Measurements from ENCODE around the gene KCNC4.

KCNC4 gene

GRCh38 chr1:110229348-110230001 lies 19.4 kb downstream of the KCNC4 start:
- no peak for DNase-seq (ENCODE audit: low read depth in 1 of 2, low spot score in 1 of 2)

DNA sequence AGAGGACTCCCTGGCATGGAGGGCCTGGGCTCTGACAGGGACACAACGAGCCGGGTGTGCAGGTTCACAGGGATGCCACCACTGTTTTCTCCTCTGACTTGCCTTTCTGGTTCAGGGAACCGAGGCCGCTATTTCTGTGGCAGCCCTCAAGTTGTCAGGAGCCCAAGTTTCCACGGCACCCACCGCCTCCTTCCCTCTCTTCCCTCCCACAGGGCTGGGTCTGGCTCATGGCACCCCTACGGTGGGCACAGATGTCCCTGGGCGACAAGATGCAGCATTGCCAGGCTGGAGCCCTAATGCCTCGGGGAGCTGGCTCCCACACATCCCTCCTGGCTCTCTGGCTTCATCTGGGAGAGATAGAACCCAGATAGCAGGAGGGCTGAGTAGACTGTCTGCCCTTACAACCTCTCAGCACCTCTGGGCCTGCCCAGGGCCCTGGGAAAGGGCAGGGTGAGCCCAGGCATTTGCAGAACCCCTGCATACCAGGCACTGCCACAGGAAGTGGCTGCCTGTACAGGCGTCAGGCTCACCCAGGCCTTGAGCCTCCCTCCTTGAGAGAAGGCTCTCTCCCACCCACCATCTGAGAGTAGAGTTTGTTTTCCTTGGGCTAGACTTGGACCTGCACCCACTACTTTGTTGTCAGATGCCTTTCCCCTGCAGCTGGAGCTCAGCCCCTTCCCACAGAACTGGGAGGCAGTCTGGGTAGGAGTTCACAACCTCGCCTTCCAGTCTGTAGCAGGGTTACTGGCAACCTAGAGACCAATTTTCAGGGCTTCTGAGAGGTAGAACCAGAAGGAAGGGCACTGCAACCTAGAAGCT lies 20.5 kb downstream of the KCNC4 start:
- no peak for DNase-seq (ENCODE audit: low read depth in 1 of 2, low spot score in 1 of 2)

GRCh38 chr1:110233861-110234260 lies 23.7 kb downstream of the KCNC4 start:
- DNase-seq (ENCODE audit: low read depth in 1 of 2, low spot score in 1 of 2): no peak

DNA sequence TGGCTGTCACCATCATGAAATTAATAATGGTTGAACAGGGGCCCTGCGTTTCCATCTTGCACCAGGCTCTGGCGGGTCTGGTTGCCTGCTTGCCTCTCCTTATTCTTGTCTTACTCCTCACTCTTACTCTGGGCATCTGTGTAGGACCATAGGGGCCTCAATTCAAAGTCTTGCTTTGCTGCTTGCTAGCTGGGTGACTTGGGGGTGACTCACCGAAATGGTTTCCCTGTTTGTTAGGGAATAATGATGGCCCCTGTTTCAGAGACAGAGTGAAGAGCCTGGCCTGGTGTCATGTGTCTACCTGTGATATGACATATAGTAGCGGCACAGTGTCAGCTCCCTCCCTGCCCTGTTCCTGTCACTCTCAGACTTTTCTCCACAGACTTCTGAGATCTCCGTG lies 24.6 kb downstream of the KCNC4 start:
- DNase-seq (ENCODE audit: low read depth in 1 of 2, low spot score in 1 of 2): no peak

DNA sequence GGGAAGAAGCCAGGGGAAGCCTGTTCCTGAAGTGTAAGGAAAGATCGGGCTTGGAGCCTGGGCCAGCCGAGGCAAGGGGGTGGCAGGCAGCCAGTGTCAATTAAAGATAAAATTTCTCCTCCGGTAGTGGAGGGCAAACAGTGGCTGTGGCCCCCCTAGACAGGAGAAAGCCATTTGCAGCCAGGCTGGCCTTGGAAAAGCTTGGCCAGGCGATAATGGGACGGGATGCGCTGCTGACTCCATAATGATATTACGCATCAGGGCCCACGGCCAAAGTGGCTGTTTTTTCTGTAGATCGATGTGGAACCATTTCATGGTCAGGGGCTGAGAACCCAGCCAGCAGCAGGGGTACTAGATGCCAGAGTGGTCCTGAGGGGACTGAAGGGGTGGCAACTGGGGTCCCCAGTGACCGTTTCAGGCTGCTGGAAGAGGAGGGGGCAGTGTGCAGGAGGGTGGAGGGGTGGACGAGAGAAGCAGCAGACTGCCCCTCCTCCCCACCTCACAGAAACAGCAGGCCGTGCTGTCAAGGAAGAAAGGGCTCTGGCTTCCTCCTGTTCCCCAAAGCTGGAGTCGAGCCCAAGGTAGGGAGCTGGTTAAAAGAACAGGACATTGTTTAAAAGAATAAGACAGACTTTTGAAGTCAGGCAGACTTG lies 25.2 kb downstream of the KCNC4 start:
- DNase-seq (ENCODE audit: low read depth in 1 of 2, low spot score in 1 of 2): no peak

- DNase-seq (ENCODE audit: low read depth in 1 of 2, low spot score in 1 of 2): no peak
Measured at GRCh38 chr1:110235834-110236682, 25.9 kb downstream of the KCNC4 start.

GRCh38 chr1:110237386-110238152 lies 27.5 kb downstream of the KCNC4 start:
- no peak for DNase-seq (ENCODE audit: low read depth in 1 of 2, low spot score in 1 of 2)

- no peak for DNase-seq (ENCODE audit: low read depth in 1 of 2, low spot score in 1 of 2)
Measured at GRCh38 chr1:110239441-110240430, 29.6 kb downstream of the KCNC4 start.

DNA sequence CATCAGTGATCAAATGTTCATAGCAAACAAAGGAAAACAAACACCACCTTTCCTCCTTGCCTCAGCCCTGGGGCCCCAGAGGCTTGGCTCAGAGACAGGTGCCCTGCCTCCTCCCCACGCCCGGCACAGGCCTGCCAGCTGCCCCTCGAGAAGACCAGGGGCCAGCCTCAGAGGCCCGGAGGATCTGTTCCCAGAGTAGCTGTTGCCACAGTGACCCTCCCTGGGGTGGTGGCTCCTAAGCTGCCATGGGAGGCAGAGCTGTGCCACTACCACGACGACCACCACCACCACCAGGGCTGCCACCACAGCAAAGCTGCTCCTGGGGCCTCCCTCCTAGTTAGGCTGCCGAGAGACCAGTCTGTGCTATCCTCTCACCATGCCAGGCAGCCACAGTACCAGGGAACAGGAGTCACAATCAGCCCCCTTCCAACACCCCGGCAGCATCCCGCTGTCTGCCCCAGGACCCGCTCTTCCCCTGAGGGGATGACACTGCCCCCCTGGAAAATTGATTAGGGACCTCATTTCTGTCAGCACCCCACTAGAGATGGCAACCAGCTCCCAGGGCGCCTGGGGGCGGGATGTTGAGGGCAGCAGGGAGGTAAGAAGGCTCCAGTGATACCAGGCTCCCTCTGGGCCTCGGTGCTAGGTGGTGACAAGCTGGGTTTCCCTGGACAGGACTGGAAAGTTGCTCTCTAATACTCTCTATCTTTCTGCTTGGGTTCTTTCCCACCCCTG lies 30.5 kb downstream of the KCNC4 start:
- no peak for DNase-seq (ENCODE audit: low read depth in 1 of 2, low spot score in 1 of 2)

GRCh38 chr1:110241516-110241915 lies 31.4 kb downstream of the KCNC4 start:
- no peak for DNase-seq (ENCODE audit: low read depth in 1 of 2, low spot score in 1 of 2)

DNA sequence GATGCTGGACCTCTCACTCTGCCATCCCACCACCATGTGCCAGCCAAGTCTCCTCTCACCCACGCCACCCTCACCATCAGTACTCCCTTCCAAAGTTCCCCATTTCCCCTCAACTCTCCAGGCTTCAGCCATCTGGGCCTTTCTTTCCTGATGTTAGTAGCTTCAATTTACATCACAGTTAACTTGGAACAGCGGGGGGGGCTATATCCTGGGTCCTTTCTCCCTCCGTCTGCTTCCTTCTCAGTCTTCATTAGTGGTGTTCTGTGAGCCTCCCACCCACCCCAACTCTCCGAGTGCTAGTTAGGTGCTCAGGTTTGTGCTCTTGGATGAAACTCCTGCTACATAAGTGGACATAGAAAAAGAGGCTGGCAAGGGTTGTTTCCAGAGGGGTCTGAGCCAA lies 31.9 kb downstream of the KCNC4 start:
- DNase-seq (ENCODE audit: low read depth in 1 of 2, low spot score in 1 of 2): no peak

GRCh38 chr1:110242731-110243130 lies 32.6 kb downstream of the KCNC4 start:
- no peak for DNase-seq (ENCODE audit: low read depth in 1 of 2, low spot score in 1 of 2)

DNA sequence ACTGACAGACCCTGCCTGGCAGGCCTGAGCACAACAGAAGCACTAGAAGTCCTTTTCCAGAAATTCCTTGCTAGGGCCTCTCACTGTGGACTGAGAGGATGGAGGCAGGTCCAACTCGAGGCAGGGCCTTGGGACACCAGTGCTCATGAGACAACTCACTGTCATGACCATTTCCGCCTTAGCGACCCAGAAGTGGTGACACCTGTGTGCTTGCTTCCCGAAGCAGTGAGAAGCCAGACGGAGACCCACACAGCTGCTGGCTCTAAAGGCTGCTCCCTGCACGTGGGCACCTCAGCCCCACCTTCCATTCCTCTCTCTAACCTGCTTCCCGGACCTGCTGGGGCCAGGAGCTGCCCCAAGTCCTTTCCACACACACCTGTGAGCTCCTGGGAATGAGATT lies 33.0 kb downstream of the KCNC4 start:
- no peak for DNase-seq (ENCODE audit: low read depth in 1 of 2, low spot score in 1 of 2)

- no peak for DNase-seq (ENCODE audit: low read depth in 1 of 2, low spot score in 1 of 2)
Measured at GRCh38 chr1:110243574-110243973, 33.5 kb downstream of the KCNC4 start.

DNA sequence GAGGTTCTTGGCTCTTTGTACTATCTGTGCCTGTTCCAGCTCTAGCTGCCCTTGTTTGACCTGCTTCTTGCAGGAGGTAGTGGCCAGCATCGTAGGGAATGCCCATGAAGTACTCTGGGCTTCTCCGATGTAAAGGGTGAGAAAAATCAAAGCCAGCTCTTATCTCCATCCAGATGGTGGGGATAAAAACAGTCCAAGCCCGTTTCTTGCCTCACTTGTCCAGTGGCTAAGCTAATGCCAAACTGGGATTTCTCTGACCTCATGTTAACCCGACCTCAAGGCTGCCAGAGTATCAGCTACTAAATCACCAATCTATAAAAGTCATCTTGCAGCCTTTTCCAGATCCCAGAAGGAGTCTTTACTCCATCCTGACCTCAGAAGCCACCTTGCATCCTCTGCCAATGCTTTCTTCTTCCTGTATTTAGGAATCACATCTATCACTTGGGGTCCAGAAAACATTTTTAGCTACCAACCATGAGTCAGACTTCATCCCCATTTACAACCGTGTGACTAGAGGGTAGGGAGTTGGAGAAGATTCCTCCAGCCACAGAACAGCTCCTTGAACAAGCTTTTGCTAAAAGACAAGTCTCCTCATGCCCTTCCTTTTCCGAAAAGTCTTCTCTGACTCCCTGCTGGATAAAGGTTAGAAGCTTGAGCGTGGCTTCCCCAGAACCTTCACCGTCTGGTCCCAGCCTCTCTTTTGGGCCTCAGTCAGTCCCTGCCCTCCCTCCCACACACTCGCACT lies 35.9 kb downstream of the KCNC4 start:
- no peak for DNase-seq (ENCODE audit: low read depth in 1 of 2, low spot score in 1 of 2)

DNA sequence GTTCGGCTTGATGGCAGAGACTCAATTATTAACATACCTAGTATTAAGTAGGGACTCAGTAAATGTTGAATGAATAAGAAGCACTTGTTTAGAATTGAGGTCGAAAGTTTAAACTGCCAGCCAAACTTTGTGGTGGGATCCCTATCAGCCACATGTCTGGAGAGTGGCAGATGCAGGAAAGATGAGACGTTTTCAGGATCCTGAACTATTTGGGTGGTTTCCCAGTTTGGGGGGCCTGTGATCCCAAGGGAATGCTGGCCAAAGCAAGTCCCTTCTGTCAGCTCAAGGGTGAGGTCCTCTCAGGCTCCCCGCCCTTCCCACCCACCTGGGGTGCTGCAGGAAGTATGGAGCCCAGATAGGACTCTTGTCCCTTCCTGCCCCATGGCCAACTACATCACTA lies 38.6 kb downstream of the KCNC4 start:
- no peak for DNase-seq (ENCODE audit: low read depth in 1 of 2, low spot score in 1 of 2)

DNA sequence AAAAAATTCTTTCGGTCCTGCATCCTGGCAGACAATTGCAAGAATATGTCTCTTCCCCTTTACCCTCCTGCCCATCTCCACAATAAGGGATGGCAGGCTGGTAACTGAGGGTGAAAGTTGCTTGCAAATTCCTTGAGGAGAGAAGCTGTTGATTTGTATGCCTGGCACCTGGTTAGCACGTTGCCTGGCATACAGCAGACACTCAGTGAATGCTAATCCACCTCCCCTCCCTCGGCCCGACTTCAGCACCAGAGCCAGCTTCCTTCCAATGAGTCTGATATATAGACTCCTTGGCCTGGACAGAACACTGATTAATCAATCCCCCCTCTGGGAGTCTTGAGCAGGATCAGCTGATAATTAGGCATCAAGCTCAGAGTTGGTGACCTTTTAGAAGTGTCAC lies 39.1 kb downstream of the KCNC4 start:
- DNase-seq (ENCODE audit: low read depth in 1 of 2, low spot score in 1 of 2): no peak

GRCh38 chr1:110250008-110250407 lies 39.9 kb downstream of the KCNC4 start:
- DNase-seq (ENCODE audit: low read depth in 1 of 2, low spot score in 1 of 2): no peak

Measured in activated T-helper 1 cell treated with anti-CD3 and anti-CD28 coated beads, Interleukin-2, amount 50 U/mL, for 16 hours (primary cell).